GM19324 (cell line): ENCODE data around the gene HIP1.
A peak's percentile ranks its signal among the peaks of the same experiment; 100 is the strongest.
"Not testable (repeated sequence)": the region's sequence is repeated elsewhere in the genome, so short reads cannot be mapped to it uniquely, and the experiment has no call there.

Experiments used
- ATAC-seq: cut with Tn5 transposase; IDR thresholded peaks from one replicate; pipeline ENCODE4 v1.9.1; 2021; ENCODE audit warnings: mild to moderate bottlenecking, moderate library complexity; ENCODE audit not compliant: unreplicated experiment, low FRiP score

Gene HIP1

GRCh38 chr7:75687246-75688088, 51.3 kb downstream of the HIP1 start:
- no peak for ATAC-seq

DNA sequence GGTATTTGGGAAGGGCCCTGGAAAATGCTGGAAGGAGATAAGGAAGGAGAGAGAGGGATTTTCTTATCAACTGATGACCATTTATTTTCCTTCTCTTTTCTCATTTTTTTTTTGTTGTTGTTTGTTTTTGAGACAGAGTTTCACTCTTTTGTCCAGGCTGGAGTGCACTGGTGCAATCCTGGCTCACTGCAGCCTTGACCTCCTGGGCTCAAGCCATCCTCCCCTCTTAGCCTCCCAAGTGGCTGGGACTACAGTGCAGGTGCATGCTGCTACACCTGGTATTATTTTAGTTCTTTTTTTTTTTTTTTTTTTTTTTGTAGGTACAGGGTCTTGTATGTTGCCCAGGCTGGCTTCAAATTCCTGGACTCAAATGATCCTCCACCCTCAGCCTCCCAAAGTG, 52.2 kb downstream of the HIP1 start:
- ATAC-seq: no peak

- not testable (repeated sequence) for ATAC-seq
These were observed 56.7 kb downstream of the HIP1 start for GRCh38 chr7:75682052-75682451.

DNA sequence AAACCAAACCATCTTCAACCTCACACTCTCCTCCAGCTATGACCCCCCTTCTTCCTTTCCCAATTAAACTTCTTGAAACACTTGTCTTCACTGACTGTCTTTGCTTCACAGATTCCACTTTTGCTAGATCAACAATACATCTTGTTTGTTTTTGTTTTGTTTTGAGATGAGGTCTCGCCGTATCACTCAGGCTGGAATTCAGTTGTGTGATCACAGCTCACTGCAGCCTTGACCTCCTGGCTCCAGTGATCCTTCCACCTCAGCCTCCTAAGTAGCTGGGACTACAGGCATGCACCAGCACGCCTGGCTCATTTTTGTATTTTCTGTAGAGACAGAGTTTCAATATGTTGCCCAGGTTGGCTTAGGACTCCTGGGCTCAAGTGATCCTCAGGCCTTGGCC, 59.7 kb downstream of the HIP1 start:
- no peak for ATAC-seq

DNA sequence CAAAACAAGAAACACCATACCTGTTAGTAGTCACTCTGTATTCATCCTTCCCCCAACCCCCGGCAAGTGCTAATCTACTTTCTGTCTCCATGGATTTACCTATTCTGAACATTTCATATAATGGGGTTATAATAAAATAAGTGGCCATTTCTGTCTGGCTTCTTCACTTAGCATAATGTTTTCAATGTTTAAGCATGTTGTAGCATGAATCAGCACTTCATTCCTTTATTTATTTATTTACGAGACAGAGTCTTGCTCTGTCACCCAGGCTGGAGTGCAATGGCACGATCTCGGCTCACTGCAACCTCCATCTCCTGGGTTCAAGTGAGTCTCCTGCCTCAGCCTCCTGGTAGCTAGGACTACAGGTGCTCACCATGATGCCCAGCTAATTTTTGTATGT, 69.2 kb downstream of the HIP1 start:
- ATAC-seq: no peak

DNA sequence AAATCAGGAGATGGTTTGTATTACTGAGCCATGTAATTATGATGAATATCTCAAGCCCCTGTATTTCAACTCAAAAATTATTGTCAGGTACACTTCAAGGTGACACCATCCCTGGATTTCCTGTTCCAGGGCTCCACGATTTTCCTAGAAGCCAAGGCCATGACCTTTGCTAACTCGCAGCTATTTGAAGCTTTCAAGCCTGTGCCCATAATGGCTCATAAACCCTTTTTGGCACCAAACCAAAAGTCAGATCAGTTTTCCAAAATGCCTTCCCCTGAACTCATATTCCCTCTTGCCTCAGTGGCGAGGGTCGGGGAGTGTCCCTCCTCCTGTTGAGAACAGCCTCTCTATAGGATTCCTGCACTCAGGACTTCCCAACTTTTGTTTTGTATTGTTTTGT, 70.8 kb downstream of the HIP1 start:
- no peak for ATAC-seq

DNA sequence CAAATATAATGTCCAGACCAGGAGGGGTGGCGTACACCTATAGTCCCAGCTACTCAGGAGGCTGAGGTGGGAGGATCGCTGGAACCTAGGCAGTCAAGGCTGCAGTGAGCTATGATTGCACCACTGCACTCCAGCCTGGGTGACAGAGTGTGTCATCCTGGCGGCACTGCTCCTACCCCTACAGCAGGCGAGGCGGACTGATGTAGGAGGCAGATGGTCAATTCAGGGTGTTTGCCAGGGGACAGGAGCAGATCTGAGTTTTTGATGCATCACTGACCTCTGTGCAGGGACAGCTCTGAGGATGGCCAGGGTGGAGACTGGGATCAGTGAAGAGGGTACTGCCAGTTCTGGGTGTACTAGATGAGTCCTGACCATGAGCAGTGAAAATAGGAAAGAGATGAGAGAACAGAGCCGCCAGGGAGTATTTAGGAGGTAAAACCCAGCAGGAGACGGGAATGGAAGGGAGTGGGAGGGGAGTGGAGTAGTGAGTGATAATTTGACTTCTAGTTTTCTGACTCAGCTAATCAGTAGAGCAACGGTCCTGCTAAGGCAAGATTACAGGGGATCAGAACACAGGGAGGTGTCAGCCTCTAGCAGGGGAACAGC, 75.3 kb downstream of the HIP1 start:
- no peak for ATAC-seq

GRCh38 chr7:75662579-75663301, 76.0 kb downstream of the HIP1 start:
- ATAC-seq: peak; percentile 80

DNA sequence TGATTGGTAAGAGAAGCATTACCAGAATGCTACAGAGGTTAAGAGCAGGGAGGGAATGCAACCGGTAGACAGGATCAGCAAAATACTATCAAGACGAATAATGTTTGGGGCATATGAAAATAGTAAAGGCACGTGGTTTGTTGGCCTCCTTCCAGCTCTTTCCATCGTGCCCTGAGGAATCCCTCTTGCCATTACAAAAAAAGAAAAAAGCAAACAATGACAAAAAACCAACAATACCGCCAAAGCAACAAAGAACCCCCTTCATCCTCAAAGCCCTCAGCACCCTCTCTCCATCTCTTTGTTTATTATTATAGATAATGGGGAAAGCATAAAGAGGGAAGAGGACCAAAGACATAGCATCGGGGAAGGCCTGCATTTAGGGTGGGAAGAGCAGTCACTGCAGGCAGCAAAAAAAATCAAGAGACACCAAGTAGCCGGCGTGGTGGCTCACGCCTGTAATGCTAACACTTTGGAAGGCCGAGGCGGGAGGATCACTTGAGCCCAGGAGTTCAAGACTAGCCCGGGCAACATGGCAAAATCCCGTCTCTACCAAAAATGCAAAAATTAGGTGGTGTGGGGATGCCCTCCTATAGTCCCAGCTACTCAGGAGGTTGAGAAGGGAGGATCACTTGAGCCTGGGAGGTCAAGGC, 78.0 kb downstream of the HIP1 start:
- no peak for ATAC-seq

- no peak for ATAC-seq
These were observed 79.9 kb downstream of the HIP1 start for GRCh38 chr7:75658802-75659201.

DNA sequence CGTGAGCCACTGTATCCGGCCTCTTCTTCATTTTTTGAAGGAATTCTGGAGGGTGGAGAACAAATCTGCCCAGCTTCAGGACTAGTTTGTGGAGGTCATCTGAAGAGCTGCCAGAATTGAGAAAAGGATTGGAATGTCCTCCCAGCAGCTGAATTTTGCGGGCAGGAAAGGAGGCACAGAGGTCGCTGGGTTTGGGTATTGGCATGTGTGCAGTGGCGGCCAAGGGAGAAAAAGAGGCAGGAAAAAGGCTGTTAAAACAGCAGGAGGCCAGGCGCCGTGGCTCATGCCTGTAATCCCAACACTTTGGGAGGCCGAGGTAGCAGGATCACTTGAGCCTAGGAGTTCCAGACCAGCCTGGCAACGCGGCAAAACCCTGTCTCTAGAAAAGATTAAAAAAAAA, 80.4 kb downstream of the HIP1 start:
- ATAC-seq: no peak

DNA sequence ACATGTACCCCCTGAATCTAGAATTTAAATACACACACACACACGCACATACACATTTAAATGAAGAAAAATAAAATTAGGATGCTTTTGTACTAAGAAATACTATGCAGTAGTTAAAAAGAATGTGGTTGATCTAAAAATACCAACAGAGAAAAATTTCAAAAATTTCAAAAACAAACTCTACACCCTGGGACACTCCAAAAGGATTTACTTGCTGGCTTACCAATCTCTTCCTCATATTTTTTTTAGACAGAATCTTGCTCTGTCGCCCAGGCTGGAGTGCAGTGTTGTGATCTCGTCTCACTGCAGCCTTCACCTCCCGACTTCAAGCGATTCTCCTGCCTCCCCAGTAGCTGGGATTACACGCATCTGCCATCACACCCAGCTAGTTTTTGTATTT, 80.9 kb downstream of the HIP1 start:
- no peak for ATAC-seq

GRCh38 chr7:75656740-75657139, 82.0 kb downstream of the HIP1 start:
- no peak for ATAC-seq

- no peak for ATAC-seq
These were observed 83.2 kb downstream of the HIP1 start for GRCh38 chr7:75655536-75655935.

GRCh38 chr7:75654855-75655254, 83.9 kb downstream of the HIP1 start:
- no peak for ATAC-seq

DNA sequence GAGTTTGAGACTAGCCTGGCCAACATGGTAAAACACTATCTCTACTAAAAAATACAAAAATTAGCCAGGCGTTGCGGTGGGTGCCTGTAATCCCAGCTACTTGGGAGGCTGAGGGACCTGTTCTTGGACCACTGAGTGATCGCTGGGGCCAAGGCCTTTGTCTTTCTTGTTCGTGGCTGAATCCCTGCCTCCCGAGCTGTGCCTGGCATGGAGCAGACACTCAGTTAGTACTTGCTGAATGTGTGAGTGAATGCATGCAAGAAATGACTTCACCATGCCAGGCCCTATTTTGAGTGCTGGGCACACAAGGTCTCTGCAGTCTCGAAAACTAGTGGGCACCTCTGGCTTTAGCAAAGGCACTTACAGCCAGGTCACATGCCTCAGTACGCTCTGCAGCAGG, 85.1 kb downstream of the HIP1 start:
- ATAC-seq: no peak

DNA sequence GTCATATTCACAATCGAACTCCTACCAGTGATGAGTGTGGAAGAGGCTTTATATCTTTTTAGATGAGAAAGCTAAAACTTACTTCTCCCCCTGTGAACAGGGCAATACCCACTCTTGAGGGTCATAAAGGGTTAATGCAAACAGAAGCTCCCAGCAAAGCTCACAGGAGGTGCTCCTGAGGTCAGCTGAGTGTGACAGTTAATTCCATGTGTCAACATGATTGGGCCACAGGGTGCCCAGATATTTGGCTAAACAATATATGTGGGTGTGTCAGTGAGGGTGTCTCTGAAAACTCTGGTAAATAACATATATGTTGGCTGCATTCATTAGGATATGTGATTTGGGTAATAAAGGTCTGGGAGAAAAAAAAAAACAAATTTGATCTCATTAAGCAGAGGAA, 86.0 kb downstream of the HIP1 start:
- ATAC-seq: no peak

DNA sequence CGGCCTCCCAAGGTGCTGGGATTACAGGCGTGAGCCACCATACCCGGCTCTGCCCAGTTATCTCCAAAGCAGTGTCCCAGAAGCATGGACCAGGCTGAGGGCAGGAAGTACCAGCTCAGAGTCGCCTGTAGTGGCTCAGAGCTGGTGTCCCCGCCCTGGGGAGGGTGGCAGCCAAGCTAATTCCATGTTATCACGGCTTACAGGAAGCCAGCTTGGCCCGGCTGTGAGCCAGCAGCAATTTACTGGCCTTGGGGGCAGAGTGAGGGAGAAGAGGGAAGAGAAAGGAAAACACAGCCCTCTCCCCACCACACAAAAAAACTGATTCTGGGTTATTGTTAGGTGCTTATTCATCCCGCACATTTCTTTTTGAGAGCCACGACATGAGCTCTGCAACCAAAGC, 88.1 kb downstream of the HIP1 start:
- ATAC-seq: no peak

GRCh38 chr7:75650062-75650461, 88.7 kb downstream of the HIP1 start:
- ATAC-seq: no peak

DNA sequence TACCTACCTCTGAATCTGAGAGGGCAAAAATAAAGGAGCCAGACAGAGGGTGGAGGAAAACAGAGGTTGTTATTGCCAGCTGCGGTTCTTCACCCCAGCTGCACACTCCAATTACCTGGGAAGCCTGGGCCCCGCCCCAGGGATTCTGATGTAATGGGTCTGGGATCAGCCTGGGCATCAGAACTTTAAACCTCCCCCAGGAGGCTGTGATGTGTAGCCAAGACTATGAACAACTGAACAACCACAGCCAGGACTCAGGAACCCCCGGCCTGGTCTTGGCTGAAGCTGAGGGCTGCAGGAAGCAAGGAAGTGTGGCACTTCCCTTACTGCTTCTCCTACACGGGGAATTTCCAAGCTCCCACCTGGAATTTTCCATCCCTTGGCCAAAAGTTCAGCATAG, 89.3 kb downstream of the HIP1 start:
- ATAC-seq: no peak
